HG02973 (cell line): ENCODE data around the gene WLS.
A peak's percentile ranks its signal among the peaks of the same experiment; 100 is the strongest.

Source experiments
- ATAC-seq: cut with Tn5 transposase; IDR thresholded peaks from one replicate; pipeline ENCODE4 v1.9.1; 2021; ENCODE audit warnings: moderate library complexity; ENCODE audit not compliant: unreplicated experiment

The WLS gene

GRCh38 chr1:68141071-68142021 is 91.0 kb downstream of the WLS start:
- ATAC-seq = no peak

- ATAC-seq = no peak
Measured at GRCh38 chr1:68140536-68140935, 91.8 kb downstream of the WLS start.

GRCh38 chr1:68136187-68136586 is 96.1 kb downstream of the WLS start:
- no peak for ATAC-seq

- no peak for ATAC-seq
Measured at GRCh38 chr1:68132426-68133130, 99.7 kb downstream of the WLS start.

GRCh38 chr1:68131261-68131660 is 101.1 kb downstream of the WLS start:
- ATAC-seq = no peak

GRCh38 chr1:68129536-68130250 is 102.6 kb downstream of the WLS start:
- ATAC-seq = no peak

GRCh38 chr1:68128820-68129219 is 103.5 kb downstream of the WLS start:
- ATAC-seq = no peak

- no peak for ATAC-seq
Measured at GRCh38 chr1:68128157-68128556, 104.2 kb downstream of the WLS start.

GRCh38 chr1:68121536-68121935 is 110.8 kb downstream of the WLS start:
- no peak for ATAC-seq

- peak; percentile 81 for ATAC-seq
Measured at GRCh38 chr1:68120136-68120791, 112.1 kb downstream of the WLS start.

- ATAC-seq = no peak
Measured at GRCh38 chr1:68119445-68119844, 112.9 kb downstream of the WLS start.

- ATAC-seq = no peak
Measured at GRCh38 chr1:68117416-68117815, 114.9 kb downstream of the WLS start.

- no peak for ATAC-seq
Measured at GRCh38 chr1:68116643-68117235, 115.6 kb downstream of the WLS start.

GRCh38 chr1:68115308-68115707 is 117.0 kb downstream of the WLS start:
- no peak for ATAC-seq

- ATAC-seq = no peak
Measured at GRCh38 chr1:68113966-68114365, 118.4 kb downstream of the WLS start.

- no peak for ATAC-seq
Measured at GRCh38 chr1:68112835-68113243, 119.5 kb downstream of the WLS start.

- ATAC-seq = no peak
Measured at GRCh38 chr1:68111519-68112436, 120.5 kb downstream of the WLS start.

- ATAC-seq = no peak
Measured at GRCh38 chr1:68107771-68108170, 124.6 kb downstream of the WLS start.

GRCh38 chr1:68103884-68104554 is 128.3 kb downstream of the WLS start:
- ATAC-seq = no peak
